ENCODE data around the gene ZNF345. TPM values are rescaled to one million over a fixed set of nuclear protein-coding genes. Genes with fewer than 3 reads are reported as not detected.

Gene ZNF345
- total and polyA plus RNA-seq, 2 of the 8 experiments (the other 6 are each of a cell fraction or from before 2014, with no cell fraction given), result 3.2 to 5.1 TPM

DNA sequence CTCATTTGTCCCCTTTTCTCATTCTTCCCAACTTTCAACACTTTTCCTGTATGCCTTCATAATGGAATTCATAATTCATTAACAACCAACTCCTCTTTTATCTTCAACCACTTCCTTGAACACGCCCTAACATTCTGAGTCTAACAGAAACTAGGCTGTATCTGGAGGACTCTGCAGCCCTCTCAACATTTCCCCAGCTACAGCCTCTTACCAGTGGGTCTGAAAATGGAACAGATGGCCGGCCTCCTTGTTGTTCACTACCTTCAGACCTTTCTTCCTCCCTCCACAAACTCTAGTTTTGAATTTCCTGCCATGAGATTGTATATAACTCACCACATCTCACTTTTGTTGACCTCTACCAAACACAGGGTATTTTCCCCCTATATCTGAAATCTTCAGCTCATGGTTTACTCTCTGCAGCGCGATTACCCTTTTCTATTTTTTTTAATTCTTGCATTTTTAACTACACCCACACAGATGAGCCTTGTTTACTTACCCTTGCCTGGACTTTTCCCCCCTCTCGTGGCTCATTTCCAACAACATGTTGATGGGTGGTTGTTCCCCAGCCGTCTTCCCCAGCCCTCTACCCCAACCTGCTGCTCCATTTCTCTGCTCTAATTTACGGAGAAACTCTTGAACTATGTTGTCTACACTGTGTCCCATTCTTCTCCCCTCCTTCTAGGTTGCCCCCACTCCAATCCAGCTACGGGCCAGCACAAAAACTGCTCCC, 13.3 kb upstream of the ZNF345 start (continued):
- no peak for TF ChIP-seq RAD21 (IDR thresholded peaks at IDR 0.05 in 1 of 2, conservative IDR thresholded peaks at IDR 0.05 in 1 of 2; ENCODE audit: low read depth in 2 of 2, low read length in 2 of 2)
- no peak for TF ChIP-seq SP1 (IDR thresholded peaks at IDR 0.05; ENCODE audit: low read depth, low read length)

Data from H1 (cell line).